K562 (cell line): Measurements from ENCODE around the gene TSPAN18.

Experiments
- CTCF ChIP-seq, 3 experiments: IDR thresholded peaks in 2 of 3; conservative IDR thresholded peaks in 1 of 3; 2 replicates each; pipeline ENCODE4 v1.5.1; 2011 to 2012; ENCODE audit warnings: low read length in 3 of 3, mild to moderate bottlenecking in 3 of 3, control low read depth in 2 of 3, improper control_type of control experiment in 1 of 3, inconsistent platforms in 1 of 3, low read depth in 1 of 3, mixed read lengths in 1 of 3, moderate library complexity in 1 of 3; ENCODE audit not compliant: insufficient read depth in 2 of 3
- ELK1 ChIP-seq: sonication (generic); formaldehyde crosslinking; IDR thresholded peaks from 2 replicates; pipeline ENCODE4 v1.8.1; 2022; ENCODE audit warnings: missing genetic modification reagents
- EZH2 ChIP-seq: IDR thresholded peaks from 2 replicates; pipeline ENCODE4 v1.6.1; 2012; ENCODE audit warnings: low read depth, mild to moderate bottlenecking, inconsistent platforms, low read length, borderline replicate concordance
- FOXJ2 ChIP-seq: fragments of 200-800 bp; sonication (Bioruptor generic); IDR thresholded peaks from 2 replicates; pipeline ENCODE4 v1.6.1; 2016; ENCODE audit warnings: missing genetic modification characterization, missing compliant biosample characterization
- ZNF280B ChIP-seq: fragments of 250-450 bp; sonication (Bioruptor Pico); IDR thresholded peaks from 2 replicates; pipeline ENCODE4 v1.5.1; 2021; ENCODE audit warnings: mild to moderate bottlenecking

- no peak for TF ChIP-seq ELK1
- TF ChIP-seq EZH2 = no peak
- TF ChIP-seq CTCF (IDR thresholded peaks at IDR 0.05 in 2 of 3, conservative IDR thresholded peaks at IDR 0.05 in 1 of 3; ENCODE audit: insufficient read depth in 2 of 3, low read depth in 1 of 3, low read length in 3 of 3) = no peak
- TF ChIP-seq ZNF280B (CRISPR knock-in tag) = no peak
- no peak for TF ChIP-seq FOXJ2 (tag)
These were observed 204.0 kb downstream of the TSPAN18 start for GRCh38 chr11:44930588-44931302.
